Activated naive CD4-positive, alpha-beta T cell treated with anti-CD3 and anti-CD28 coated beads, Interleukin-2, amount 50 U/mL, for 16 hours (primary cell): ENCODE results near the gene CCDC78.

Experiments used
- DNase-seq: peaks from one replicate; pipeline ENCODE4 v3.0.0-alpha.2; 2020

CCDC78 gene

GRCh38 chr16:722835-723633 lies 3.2 kb downstream of the CCDC78 start:
- DNase-seq, result no peak

GRCh38 chr16:721765-722540 lies 4.3 kb downstream of the CCDC78 start:
- no peak for DNase-seq

GRCh38 chr16:720990-721764 lies 5.1 kb downstream of the CCDC78 start, which contains the start of gene ANTKMT:
TSS of gene ANTKMT (plus strand) at chr16:721146. CDS start at chr16:721275, 129 bp downstream.
- DNase-seq, result peak; percentile 74

- DNase-seq, result peak; percentile 42
Observed at GRCh38 chr16:720447-720989, 5.7 kb downstream of the CCDC78 start.

GRCh38 chr16:719815-720446 lies 6.3 kb downstream of the CCDC78 start:
- DNase-seq, result no peak

GRCh38 chr16:718922-719321 lies 7.3 kb downstream of the CCDC78 start:
- no peak for DNase-seq

GRCh38 chr16:718389-718788 lies 7.9 kb downstream of the CCDC78 start:
- no peak for DNase-seq

- no peak for DNase-seq
Observed at GRCh38 chr16:717450-718245, 8.6 kb downstream of the CCDC78 start.

GRCh38 chr16:716768-717325 lies 9.4 kb downstream of the CCDC78 start:
- no peak for DNase-seq

- DNase-seq, result no peak
Observed at GRCh38 chr16:716200-716568, 10.1 kb downstream of the CCDC78 start.

- no peak for DNase-seq
Observed at GRCh38 chr16:715477-716199, 10.6 kb downstream of the CCDC78 start.

- peak; percentile 92 for DNase-seq
Observed at GRCh38 chr16:714558-715476, 11.4 kb downstream of the CCDC78 start, which contains the start of gene METRN. TSS of gene METRN (plus strand) at chr16:715118. CDS start at chr16:715290, 172 bp downstream.

GRCh38 chr16:714079-714478 lies 12.2 kb downstream of the CCDC78 start:
- no peak for DNase-seq

GRCh38 chr16:712740-713250 lies 13.4 kb downstream of the CCDC78 start:
- peak; percentile 56 for DNase-seq

GRCh38 chr16:711548-712320 lies 14.5 kb downstream of the CCDC78 start:
- DNase-seq, result peak; percentile 80

- no peak for DNase-seq
Observed at GRCh38 chr16:711084-711483, 15.2 kb downstream of the CCDC78 start.

GRCh38 chr16:710500-711075 lies 15.7 kb downstream of the CCDC78 start:
- DNase-seq, result no peak
